ENCODE results near the gene RAB21.

DNA sequence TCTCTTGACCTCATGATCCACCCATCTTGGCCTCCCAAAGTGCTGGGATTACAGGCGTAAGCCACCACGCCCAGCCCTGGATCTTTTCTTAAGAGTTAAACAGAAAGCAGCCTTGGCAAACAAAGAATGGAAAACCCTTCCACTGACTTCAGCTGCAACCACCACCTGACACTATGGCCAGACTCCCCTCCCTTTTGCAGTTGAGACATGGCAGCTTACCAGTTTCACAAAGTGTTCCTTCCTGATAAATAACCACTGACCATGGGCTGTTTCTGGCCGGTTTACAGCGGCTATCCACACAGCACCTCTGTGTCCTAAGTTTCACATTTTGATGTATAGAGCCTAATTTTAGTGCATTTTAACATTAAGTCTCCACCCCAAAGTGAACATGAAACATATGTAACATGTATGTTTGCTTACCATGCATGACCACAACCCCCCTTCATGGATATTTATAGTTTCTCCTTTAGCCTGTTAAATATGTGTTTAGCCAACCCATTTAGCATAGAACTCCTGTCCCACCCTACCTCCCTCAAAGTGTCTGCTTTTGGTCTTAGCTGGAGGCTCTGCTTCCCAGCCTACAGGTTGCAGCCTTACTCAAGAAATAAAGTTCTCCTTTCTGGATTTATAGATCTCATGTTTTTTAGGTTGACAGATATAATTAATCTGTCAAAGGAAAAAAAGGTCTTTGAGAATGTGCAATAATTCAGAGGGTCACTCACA lies 32.7 kb upstream of the RAB21 start:
- TF ChIP-seq, protein P1, sequence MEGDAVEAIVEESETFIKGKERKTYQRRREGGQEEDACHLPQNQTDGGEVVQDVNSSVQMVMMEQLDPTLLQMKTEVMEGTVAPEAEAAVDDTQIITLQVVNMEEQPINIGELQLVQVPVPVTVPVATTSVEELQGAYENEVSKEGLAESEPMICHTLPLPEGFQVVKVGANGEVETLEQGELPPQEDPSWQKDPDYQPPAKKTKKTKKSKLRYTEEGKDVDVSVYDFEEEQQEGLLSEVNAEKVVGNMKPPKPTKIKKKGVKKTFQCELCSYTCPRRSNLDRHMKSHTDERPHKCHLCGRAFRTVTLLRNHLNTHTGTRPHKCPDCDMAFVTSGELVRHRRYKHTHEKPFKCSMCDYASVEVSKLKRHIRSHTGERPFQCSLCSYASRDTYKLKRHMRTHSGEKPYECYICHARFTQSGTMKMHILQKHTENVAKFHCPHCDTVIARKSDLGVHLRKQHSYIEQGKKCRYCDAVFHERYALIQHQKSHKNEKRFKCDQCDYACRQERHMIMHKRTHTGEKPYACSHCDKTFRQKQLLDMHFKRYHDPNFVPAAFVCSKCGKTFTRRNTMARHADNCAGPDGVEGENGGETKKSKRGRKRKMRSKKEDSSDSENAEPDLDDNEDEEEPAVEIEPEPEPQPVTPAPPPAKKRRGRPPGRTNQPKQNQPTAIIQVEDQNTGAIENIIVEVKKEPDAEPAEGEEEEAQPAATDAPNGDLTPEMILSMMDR (IDR thresholded peaks at IDR 0.05), result no peak
- no peak for TF ChIP-seq EZH2 (IDR thresholded peaks at IDR 0.05; ENCODE audit: borderline replicate concordance, insufficient read depth, low read depth, low read length, poor library complexity, severe bottlenecking)

Measured in B cell (primary cell).